Cerebellar cortex (tissue), 1 donor: Measurements from ENCODE around the gene COMP.
A peak's percentile ranks its signal among the peaks of the same experiment; 100 is the strongest.
"Not testable (repeated sequence)": the region's sequence is repeated elsewhere in the genome, so short reads cannot be mapped to it uniquely, and the experiment has no call there.

Experiments used
- DNase-seq: peaks from one replicate; pipeline ENCODE4 v3.0.0-alpha.2; 2015; ENCODE audit warnings: low spot score

Gene COMP

GRCh38 chr19:18790566-18791314 is at the start of gene COMP:
Gene COMP (minus strand): TSS chr19:18791305. CDS start chr19:18791269, 36 bp downstream.
- DNase-seq = no peak

GRCh38 chr19:18840288-18841267 is 49.5 kb upstream of the COMP start:
- DNase-seq = no peak

GRCh38 chr19:18839465-18840287 is 48.6 kb upstream of the COMP start:
- DNase-seq = no peak

GRCh38 chr19:18834644-18834984 is 43.5 kb upstream of the COMP start:
- DNase-seq = no peak

- DNase-seq = no peak
These were observed 42.9 kb upstream of the COMP start for GRCh38 chr19:18833849-18834643.

- no peak for DNase-seq
These were observed 42.0 kb upstream of the COMP start for GRCh38 chr19:18833141-18833476.

- DNase-seq = no peak
These were observed 41.4 kb upstream of the COMP start for GRCh38 chr19:18832306-18833140.

- peak; percentile 89 for DNase-seq
These were observed 40.6 kb upstream of the COMP start, which contains the start of gene UPF1 for GRCh38 chr19:18831524-18832305. Gene UPF1 (plus strand): TSS chr19:18831959. CDS start chr19:18832210, 251 bp downstream.

- no peak for DNase-seq
These were observed 39.4 kb upstream of the COMP start for GRCh38 chr19:18830488-18830887.

- no peak for DNase-seq
These were observed 37.7 kb upstream of the COMP start for GRCh38 chr19:18828786-18829185.

GRCh38 chr19:18817574-18817973 is 26.5 kb upstream of the COMP start:
- DNase-seq = no peak

- DNase-seq = not testable (repeated sequence)
These were observed 25.5 kb upstream of the COMP start for GRCh38 chr19:18816645-18817044.

- no peak for DNase-seq
These were observed 24.6 kb upstream of the COMP start for GRCh38 chr19:18815673-18816072.

- no peak for DNase-seq
These were observed 23.0 kb upstream of the COMP start for GRCh38 chr19:18814063-18814462.

GRCh38 chr19:18811638-18812037 is 20.5 kb upstream of the COMP start:
- DNase-seq = not testable (repeated sequence)

- DNase-seq = peak; percentile 57
These were observed 18.2 kb upstream of the COMP start for GRCh38 chr19:18809149-18809868.

- no peak for DNase-seq
These were observed 16.8 kb upstream of the COMP start for GRCh38 chr19:18807861-18808331.

- DNase-seq = no peak
These were observed 13.5 kb upstream of the COMP start for GRCh38 chr19:18804643-18805042.

GRCh38 chr19:18804139-18804601 is 13.1 kb upstream of the COMP start:
- DNase-seq = no peak
